H1 (cell line): Measurements from ENCODE around the gene SLC8A1. TPM values are rescaled to one million over a fixed set of nuclear protein-coding genes. Genes with fewer than 3 reads are reported as not detected.

Experiments used
- ASH2L ChIP-seq: fragments of 200-600, 300-600 bp; sonication (generic); IDR thresholded peaks from one replicate; pipeline ENCODE4 v1.7.1; 2017; ENCODE audit warnings: low read length
- CEBPB ChIP-seq: IDR thresholded peaks from 2 replicates; pipeline ENCODE4 v1.6.1; 2012; ENCODE audit warnings: low read depth, low read length
- CHD1 ChIP-seq: IDR thresholded peaks from 2 replicates; pipeline ENCODE4 v1.6.1; 2012; ENCODE audit warnings: low read depth, low read length, improper control_type of control experiment
- GABPA ChIP-seq: IDR thresholded peaks from 2 replicates; pipeline ENCODE4 v1.6.1; 2011; ENCODE audit warnings: mild to moderate bottlenecking, low read length, moderate library complexity, borderline replicate concordance; ENCODE audit not compliant: insufficient read depth
- KDM4A ChIP-seq: IDR thresholded peaks from one replicate; pipeline ENCODE4 v1.7.1; 2012; ENCODE audit warnings: low read depth, mild to moderate bottlenecking, moderate library complexity, low read length, inconsistent platforms; ENCODE audit not compliant: severe bottlenecking
- NANOG ChIP-seq: IDR thresholded peaks from 2 replicates; pipeline ENCODE4 v1.6.1; 2011; ENCODE audit warnings: low read length, low read depth, mild to moderate bottlenecking, inconsistent platforms; ENCODE audit not compliant: insufficient read depth, poor library complexity, severe bottlenecking
- RAD21 ChIP-seq, 2 experiments: IDR thresholded peaks in 1 of 2; conservative IDR thresholded peaks in 1 of 2; 2 replicates each; pipeline ENCODE4 v1.6.1; 2011; ENCODE audit warnings: low read depth in 2 of 2, low read length in 2 of 2, improper control_type of control experiment in 1 of 2, inconsistent platforms in 1 of 2, mild to moderate bottlenecking in 1 of 2, moderate library complexity in 1 of 2
- RNF2 ChIP-seq: fragments of 200-900, 300-1000 bp; sonication (generic); IDR thresholded peaks from 2 replicates; pipeline ENCODE4 v1.7.1; 2016; ENCODE audit warnings: borderline replicate concordance, low read depth, mild to moderate bottlenecking, antibody characterized with exemption, low read length; ENCODE audit not compliant: poor library complexity, severe bottlenecking; ENCODE audit errors: missing control alignments
- SP4 ChIP-seq: IDR thresholded peaks from 2 replicates; pipeline ENCODE4 v1.6.1; 2012; ENCODE audit warnings: low read length, inconsistent platforms
- ZNF274 ChIP-seq: IDR thresholded peaks from 2 replicates; pipeline ENCODE4 v1.7.0; 2012; ENCODE audit warnings: low read length, borderline replicate concordance; ENCODE audit errors: extremely low read depth
- polyA plus RNA-seq, 7 experiments: library from polyadenylated mRNA; depleted of rRNA in 3 of 7; stranded (reverse) in 5 of 7; unstranded in 2 of 7; fragments of >200 nt in 5 of 7; fragments of 200-250 nt in 2 of 7; gene quantifications; 1 replicate in 5 of 7; 2 replicates in 1 of 7; 4 replicates in 1 of 7; pipeline versions ENCODE4 v1.2.1 to v1.2.3, GENCODE V29; 2011 to 2013; ENCODE audit warnings: missing spikeins in 2 of 7, mixed read lengths in 2 of 7
- total RNA-seq: library from RNA; stranded (reverse); fragmentation: NEBNext Ultra II Directional; extraction: Animal tissue kit (Norgen Biotek cat#: 25700); gene quantifications from 2 replicates; pipeline ENCODE4 v1.2.1, GENCODE V29; 2021
- TF ChIP-seq, protein P1 (sequence below): fragments of 300-600 bp; sonication (generic); IDR thresholded peaks from 2 replicates; pipeline ENCODE4 v1.7.1; 2012; ENCODE audit warnings: low read length, moderate library complexity, mild to moderate bottlenecking, inconsistent platforms; ENCODE audit not compliant: insufficient replicate concordance

The SLC8A1 gene
- total and polyA plus RNA-seq, 2 of the 8 experiments (the other 6 are each of a cell fraction or from before 2014, with no cell fraction given), result 0.68 to 3.6 TPM

- TF ChIP-seq, protein P1, sequence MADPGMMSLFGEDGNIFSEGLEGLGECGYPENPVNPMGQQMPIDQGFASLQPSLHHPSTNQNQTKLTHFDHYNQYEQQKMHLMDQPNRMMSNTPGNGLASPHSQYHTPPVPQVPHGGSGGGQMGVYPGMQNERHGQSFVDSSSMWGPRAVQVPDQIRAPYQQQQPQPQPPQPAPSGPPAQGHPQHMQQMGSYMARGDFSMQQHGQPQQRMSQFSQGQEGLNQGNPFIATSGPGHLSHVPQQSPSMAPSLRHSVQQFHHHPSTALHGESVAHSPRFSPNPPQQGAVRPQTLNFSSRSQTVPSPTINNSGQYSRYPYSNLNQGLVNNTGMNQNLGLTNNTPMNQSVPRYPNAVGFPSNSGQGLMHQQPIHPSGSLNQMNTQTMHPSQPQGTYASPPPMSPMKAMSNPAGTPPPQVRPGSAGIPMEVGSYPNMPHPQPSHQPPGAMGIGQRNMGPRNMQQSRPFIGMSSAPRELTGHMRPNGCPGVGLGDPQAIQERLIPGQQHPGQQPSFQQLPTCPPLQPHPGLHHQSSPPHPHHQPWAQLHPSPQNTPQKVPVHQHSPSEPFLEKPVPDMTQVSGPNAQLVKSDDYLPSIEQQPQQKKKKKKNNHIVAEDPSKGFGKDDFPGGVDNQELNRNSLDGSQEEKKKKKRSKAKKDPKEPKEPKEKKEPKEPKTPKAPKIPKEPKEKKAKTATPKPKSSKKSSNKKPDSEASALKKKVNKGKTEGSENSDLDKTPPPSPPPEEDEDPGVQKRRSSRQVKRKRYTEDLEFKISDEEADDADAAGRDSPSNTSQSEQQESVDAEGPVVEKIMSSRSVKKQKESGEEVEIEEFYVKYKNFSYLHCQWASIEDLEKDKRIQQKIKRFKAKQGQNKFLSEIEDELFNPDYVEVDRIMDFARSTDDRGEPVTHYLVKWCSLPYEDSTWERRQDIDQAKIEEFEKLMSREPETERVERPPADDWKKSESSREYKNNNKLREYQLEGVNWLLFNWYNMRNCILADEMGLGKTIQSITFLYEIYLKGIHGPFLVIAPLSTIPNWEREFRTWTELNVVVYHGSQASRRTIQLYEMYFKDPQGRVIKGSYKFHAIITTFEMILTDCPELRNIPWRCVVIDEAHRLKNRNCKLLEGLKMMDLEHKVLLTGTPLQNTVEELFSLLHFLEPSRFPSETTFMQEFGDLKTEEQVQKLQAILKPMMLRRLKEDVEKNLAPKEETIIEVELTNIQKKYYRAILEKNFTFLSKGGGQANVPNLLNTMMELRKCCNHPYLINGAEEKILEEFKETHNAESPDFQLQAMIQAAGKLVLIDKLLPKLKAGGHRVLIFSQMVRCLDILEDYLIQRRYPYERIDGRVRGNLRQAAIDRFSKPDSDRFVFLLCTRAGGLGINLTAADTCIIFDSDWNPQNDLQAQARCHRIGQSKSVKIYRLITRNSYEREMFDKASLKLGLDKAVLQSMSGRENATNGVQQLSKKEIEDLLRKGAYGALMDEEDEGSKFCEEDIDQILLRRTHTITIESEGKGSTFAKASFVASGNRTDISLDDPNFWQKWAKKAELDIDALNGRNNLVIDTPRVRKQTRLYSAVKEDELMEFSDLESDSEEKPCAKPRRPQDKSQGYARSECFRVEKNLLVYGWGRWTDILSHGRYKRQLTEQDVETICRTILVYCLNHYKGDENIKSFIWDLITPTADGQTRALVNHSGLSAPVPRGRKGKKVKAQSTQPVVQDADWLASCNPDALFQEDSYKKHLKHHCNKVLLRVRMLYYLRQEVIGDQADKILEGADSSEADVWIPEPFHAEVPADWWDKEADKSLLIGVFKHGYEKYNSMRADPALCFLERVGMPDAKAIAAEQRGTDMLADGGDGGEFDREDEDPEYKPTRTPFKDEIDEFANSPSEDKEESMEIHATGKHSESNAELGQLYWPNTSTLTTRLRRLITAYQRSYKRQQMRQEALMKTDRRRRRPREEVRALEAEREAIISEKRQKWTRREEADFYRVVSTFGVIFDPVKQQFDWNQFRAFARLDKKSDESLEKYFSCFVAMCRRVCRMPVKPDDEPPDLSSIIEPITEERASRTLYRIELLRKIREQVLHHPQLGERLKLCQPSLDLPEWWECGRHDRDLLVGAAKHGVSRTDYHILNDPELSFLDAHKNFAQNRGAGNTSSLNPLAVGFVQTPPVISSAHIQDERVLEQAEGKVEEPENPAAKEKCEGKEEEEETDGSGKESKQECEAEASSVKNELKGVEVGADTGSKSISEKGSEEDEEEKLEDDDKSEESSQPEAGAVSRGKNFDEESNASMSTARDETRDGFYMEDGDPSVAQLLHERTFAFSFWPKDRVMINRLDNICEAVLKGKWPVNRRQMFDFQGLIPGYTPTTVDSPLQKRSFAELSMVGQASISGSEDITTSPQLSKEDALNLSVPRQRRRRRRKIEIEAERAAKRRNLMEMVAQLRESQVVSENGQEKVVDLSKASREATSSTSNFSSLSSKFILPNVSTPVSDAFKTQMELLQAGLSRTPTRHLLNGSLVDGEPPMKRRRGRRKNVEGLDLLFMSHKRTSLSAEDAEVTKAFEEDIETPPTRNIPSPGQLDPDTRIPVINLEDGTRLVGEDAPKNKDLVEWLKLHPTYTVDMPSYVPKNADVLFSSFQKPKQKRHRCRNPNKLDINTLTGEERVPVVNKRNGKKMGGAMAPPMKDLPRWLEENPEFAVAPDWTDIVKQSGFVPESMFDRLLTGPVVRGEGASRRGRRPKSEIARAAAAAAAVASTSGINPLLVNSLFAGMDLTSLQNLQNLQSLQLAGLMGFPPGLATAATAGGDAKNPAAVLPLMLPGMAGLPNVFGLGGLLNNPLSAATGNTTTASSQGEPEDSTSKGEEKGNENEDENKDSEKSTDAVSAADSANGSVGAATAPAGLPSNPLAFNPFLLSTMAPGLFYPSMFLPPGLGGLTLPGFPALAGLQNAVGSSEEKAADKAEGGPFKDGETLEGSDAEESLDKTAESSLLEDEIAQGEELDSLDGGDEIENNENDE, result no peak
- no peak for TF ChIP-seq ASH2L
- TF ChIP-seq RAD21 (IDR thresholded peaks at IDR 0.05 in 1 of 2, conservative IDR thresholded peaks at IDR 0.05 in 1 of 2; ENCODE audit: low read depth in 2 of 2, low read length in 2 of 2), result no peak
- no peak for TF ChIP-seq RNF2
- TF ChIP-seq CHD1, result no peak
- TF ChIP-seq ZNF274, result no peak
- TF ChIP-seq NANOG, result no peak
- TF ChIP-seq KDM4A, result no peak
- no peak for TF ChIP-seq GABPA
- no peak for TF ChIP-seq SP4
- no peak for TF ChIP-seq CEBPB
Observed at GRCh38 chr2:40178971-40179370, 272.9 kb downstream of the SLC8A1 start (continued).
